Keratinocyte (primary cell): ENCODE data around the gene LIPT2. TPM values are rescaled to one million over a fixed set of nuclear protein-coding genes. Genes with fewer than 3 reads are reported as not detected.

Experiments
- DNase-seq: peaks from one replicate; pipeline ENCODE4 v3.0.0-alpha.2; 2011; ENCODE audit warnings: low read depth, missing footprints, low spot score
- FAIRE-seq: peaks from 2 replicates; lab custom pipeline; 2011; peaks lifted over from hg19 to GRCh38; lab: Jason Lieb, UNC
- H2AFZ ChIP-seq: 2 replicates; pipeline ENCODE4 v1.6.0; 2012; ENCODE audit warnings: low read length, control low read depth, inconsistent platforms; ENCODE audit not compliant: control insufficient read depth
- H3K27ac ChIP-seq: 2 replicates; pipeline ENCODE4 v1.5.1; 2011; ENCODE audit warnings: low read length; ENCODE audit not compliant: control insufficient read depth, insufficient read depth
- H3K27me3 ChIP-seq: 3 replicates; pipeline ENCODE4 v1.6.0; 2011; ENCODE audit warnings: low read length; ENCODE audit not compliant: control insufficient read depth, insufficient read depth; ENCODE audit errors: extremely low read depth
- H3K36me3 ChIP-seq, 2 experiments: 2 replicates in 1 of 2; 3 replicates in 1 of 2; pipeline ENCODE4 v1.5.1; 2011; ENCODE audit warnings: low read length in 2 of 2, mild to moderate bottlenecking in 1 of 2; ENCODE audit not compliant: control insufficient read depth in 2 of 2, insufficient read depth in 2 of 2; ENCODE audit errors: extremely low read depth in 1 of 2
- H3K4me1 ChIP-seq: 3 replicates; pipeline ENCODE4 v1.5.1; 2011; ENCODE audit warnings: low read length; ENCODE audit not compliant: control insufficient read depth, insufficient read depth; ENCODE audit errors: extremely low read depth
- H3K4me2 ChIP-seq: 3 replicates; pipeline ENCODE4 v1.6.0; 2011; ENCODE audit warnings: low read depth, low read length; ENCODE audit not compliant: control insufficient read depth, insufficient read depth; ENCODE audit errors: extremely low read depth
- H3K4me3 ChIP-seq, 3 experiments: fragments of 200-600 bp in 1 of 3; sonication (generic) in 1 of 3; 2 replicates in 2 of 3; 3 replicates in 1 of 3; pipeline ENCODE4 v1.5.1; 2011 to 2016; ENCODE audit warnings: low read length in 3 of 3, mild to moderate bottlenecking in 3 of 3, control low read depth in 2 of 3, inconsistent platforms in 1 of 3, low read depth in 1 of 3, mixed read lengths in 1 of 3, mixed run types in 1 of 3, moderate library complexity in 1 of 3; ENCODE audit not compliant: control insufficient read depth in 2 of 3, insufficient read depth in 2 of 3; ENCODE audit errors: extremely low read depth in 1 of 3
- H3K79me2 ChIP-seq: 2 replicates; pipeline ENCODE4 v1.6.0; 2012; ENCODE audit warnings: low read length; ENCODE audit not compliant: control insufficient read depth, insufficient read depth
- H3K9ac ChIP-seq: 3 replicates; pipeline ENCODE4 v1.6.0; 2011; ENCODE audit warnings: low read length; ENCODE audit not compliant: control insufficient read depth, insufficient read depth; ENCODE audit errors: extremely low read depth
- H3K9me1 ChIP-seq: 3 replicates; pipeline ENCODE4 v1.6.0; 2011; ENCODE audit warnings: low read length; ENCODE audit not compliant: control insufficient read depth, insufficient read depth; ENCODE audit errors: extremely low read depth
- H3K9me3 ChIP-seq: 2 replicates; pipeline ENCODE4 v1.5.1; 2012; ENCODE audit warnings: low read depth, low read length; ENCODE audit not compliant: control insufficient read depth
- H4K20me1 ChIP-seq: 3 replicates; pipeline ENCODE4 v1.6.0; 2011; ENCODE audit warnings: low read length; ENCODE audit not compliant: control insufficient read depth, insufficient read depth; ENCODE audit errors: extremely low read depth
- CTCF ChIP-seq, 3 experiments: IDR thresholded peaks in 1 of 3; conservative IDR thresholded peaks in 1 of 3; optimal IDR thresholded peaks in 1 of 3; 2 replicates in 2 of 3; 3 replicates in 1 of 3; pipeline versions ENCODE3 to v1.5.1; 2011; ENCODE audit warnings: low read length in 3 of 3, mild to moderate bottlenecking in 3 of 3, moderate library complexity in 2 of 3, control low read depth in 1 of 3, inconsistent platforms in 1 of 3; ENCODE audit not compliant: insufficient read depth in 2 of 3; ENCODE audit errors: extremely low read depth in 1 of 3
- EZH2 ChIP-seq: IDR thresholded peaks from one replicate; pipeline ENCODE4 v1.6.1; 2012; ENCODE audit warnings: inconsistent platforms, mild to moderate bottlenecking, low read length, moderate library complexity
- dilution Hi-C: fragments of 300-500 bp; cut with MboI; formaldehyde crosslinking; loops from one replicate; pipeline ENCODE4 v1.7.0; 2020; ENCODE audit warnings: low sequenced_read_pairs; ENCODE audit not compliant: extremely low pct_ligation_motif_present
- polyA plus RNA-seq, 5 experiments: library from polyadenylated mRNA; depleted of rRNA in 3 of 5; stranded (reverse) in 3 of 5; stranded (forward) in 1 of 5; unstranded in 1 of 5; fragments of >200 nt; gene quantifications; 1 replicate in 1 of 5; 2 replicates in 3 of 5; 3 replicates in 1 of 5; pipeline versions ENCODE4 v1.2.1 to v1.2.3, GENCODE V29; 2011 to 2012; ENCODE audit warnings: missing spikeins in 2 of 5, low read depth in 1 of 5, low replicate concordance in 1 of 5

LIPT2 gene
- polyA plus RNA-seq, 1 donor (not counting 4 experiments of a cell fraction or from before 2014, with no cell fraction given), result 2.3 TPM

- Histone ChIP-seq H3K36me3 (no peaks in the 10 kb centered on the region), H3K4me3 (no peak overlapping the region), H3K27me3 (no peaks in the 10 kb centered on the region), H3K4me2 (no peak overlapping the region), H3K9me3 (no peaks in the 10 kb centered on the region), H3K79me2 (no peaks in the 10 kb centered on the region), H3K9me1 (no peaks in the 10 kb centered on the region), H4K20me1 (no peaks in the 10 kb centered on the region), H3K4me1 (peaks cover 9% of the 10 kb centered on the region), H3K9ac (no peak overlapping the region), H3K27ac (no peak overlapping the region), H2AFZ (no peak overlapping the region)
- DNase-seq (no peak), FAIRE-seq (no peak)
- dilution Hi-C loops, result no loop called here
- no peak for TF ChIP-seq CTCF (optimal IDR thresholded peaks at IDR 0.05 in 1 of 3, IDR thresholded peaks at IDR 0.05 in 1 of 3, conservative IDR thresholded peaks at IDR 0.05 in 1 of 3; ENCODE audit: extremely low read depth in 1 of 3, insufficient read depth in 2 of 3, low read length in 3 of 3)
- no peak for TF ChIP-seq EZH2
These were observed 40.9 kb upstream of the LIPT2 start for GRCh38 chr11:74534216-74534945.

GRCh38 chr11:74533421-74533820 is 39.9 kb upstream of the LIPT2 start:
- peaks cover 9% of the 10 kb centered on the region for H3K4me1 ChIP-seq
- FAIRE-seq, result no peak
- no peaks in the 10 kb centered on the region for H3K79me2 ChIP-seq

More at GRCh38 chr11:74533421-74533820, 39.9 kb upstream of the LIPT2 start:
- Histone ChIP-seq H2AFZ (no peak overlapping the region), H3K9me3 (no peaks in the 10 kb centered on the region), H4K20me1 (no peaks in the 10 kb centered on the region), H3K4me2 (no peak overlapping the region), H3K27me3 (no peaks in the 10 kb centered on the region), H3K9me1 (no peaks in the 10 kb centered on the region), H3K36me3 (no peaks in the 10 kb centered on the region), H3K27ac (no peak overlapping the region), H3K9ac (no peak overlapping the region), H3K4me3 (no peak overlapping the region)
- DNase-seq, result no peak
- TF ChIP-seq CTCF (optimal IDR thresholded peaks at IDR 0.05 in 1 of 3, IDR thresholded peaks at IDR 0.05 in 1 of 3, conservative IDR thresholded peaks at IDR 0.05 in 1 of 3; ENCODE audit: extremely low read depth in 1 of 3, insufficient read depth in 2 of 3, low read length in 3 of 3) (no peak), EZH2 (no peak)
- dilution Hi-C loops, result no loop called here
